Left renal cortex interstitium (tissue), 4 donors: Measurements from ENCODE around the gene ZNF791. TPM values are rescaled to one million over a fixed set of nuclear protein-coding genes. Genes with fewer than 3 reads are reported as not detected.

ENCODE experiments used
- polyA plus RNA-seq, 4 donors: library from polyadenylated mRNA; unstranded; fragments of 120-200 nt; gene quantifications; one replicate each; pipeline ENCODE4 v1.2.1, GENCODE V29; 2013; ENCODE audit not compliant: insufficient read length in 4 of 4

The ZNF791 gene
- polyA plus RNA-seq, 4 donors: 13.7 to 26.7 (median 20.9) TPM

Other genes with a start within 250 kb of the ZNF791 start
- 1 to 10 TPM; 5.1 to 8.6 (median 6.9) TPM for gene ZNF442, start 245.2 kb upstream of the ZNF791 start, polyA plus RNA-seq
- 1 to 10 TPM; 6.2 to 9.2 (median 7.3) TPM for gene ZNF799, start 209.6 kb upstream of the ZNF791 start, polyA plus RNA-seq
- gene ZNF443, start 169.9 kb upstream of the ZNF791 start, polyA plus RNA-seq: 10 to 100 TPM in 2 of 4 donors, 1 to 10 TPM in 2; 9.2 to 12.4 (median 10.5) TPM
- gene ZNF709, start 126.1 kb upstream of the ZNF791 start, polyA plus RNA-seq: 1 to 10 TPM; 6.6 to 9.9 (median 8.1) TPM
- 10 to 100 TPM; 11.1 to 14.6 (median 13.4) TPM for gene ZNF564, start 59.4 kb upstream of the ZNF791 start, polyA plus RNA-seq
- 1 to 10 TPM; 3.5 to 6.4 (median 5.7) TPM for gene ZNF490, start 107 bp upstream of the ZNF791 start, polyA plus RNA-seq
- gene MAN2B1, start 55.8 kb downstream of the ZNF791 start, polyA plus RNA-seq: 10 to 100 TPM; 23.6 to 35.9 (median 33.6) TPM
- gene WDR83, start 55.9 kb downstream of the ZNF791 start, polyA plus RNA-seq: 10 to 100 TPM; 12.0 to 30.5 (median 22.5) TPM
- gene DHPS, start 71.0 kb downstream of the ZNF791 start, polyA plus RNA-seq: 10 to 100 TPM; 72.6 to 98.7 (median 85.4) TPM
- gene GNG14, start 77.1 kb downstream of the ZNF791 start, polyA plus RNA-seq: under 1 TPM in 1 of 4 donors, not detected in 3; 0.49 TPM
- gene FBXW9, start 85.7 kb downstream of the ZNF791 start, polyA plus RNA-seq: 10 to 100 TPM; 13.6 to 18.8 (median 16.2) TPM
- 10 to 100 TPM; 55.5 to 98.6 (median 72.3) TPM for gene TNPO2, start 113.0 kb downstream of the ZNF791 start, polyA plus RNA-seq
- gene TRIR, start 123.8 kb downstream of the ZNF791 start, polyA plus RNA-seq: 100 to 1,000 TPM; 143 to 230 (median 189) TPM
- gene GET3, start 126.6 kb downstream of the ZNF791 start, polyA plus RNA-seq: 100 to 1,000 TPM in 1 of 4 donors, 10 to 100 TPM in 3; 76.8 to 108 (median 91.6) TPM
- gene BEST2, start 140.9 kb downstream of the ZNF791 start, polyA plus RNA-seq: under 1 TPM in 2 of 4 donors, not detected in 2; 0.13 to 0.14 TPM
- gene HOOK2, start 164.6 kb downstream of the ZNF791 start, polyA plus RNA-seq: 10 to 100 TPM; 34.6 to 85.0 (median 63.2) TPM
- 10 to 100 TPM; 15.6 to 78.0 (median 30.9) TPM for gene JUNB, start 180.6 kb downstream of the ZNF791 start, polyA plus RNA-seq
- gene PRDX2, start 190.9 kb downstream of the ZNF791 start, polyA plus RNA-seq: 100 to 1,000 TPM; 294 to 388 (median 320) TPM
- gene THSD8, start 191.1 kb downstream of the ZNF791 start, polyA plus RNA-seq: 10 to 100 TPM in 2 of 4 donors, 1 to 10 TPM in 2; 5.4 to 10.8 (median 8.0) TPM
- 10 to 100 TPM; 29.1 to 45.7 (median 35.3) TPM for gene RNASEH2A, start 195.7 kb downstream of the ZNF791 start, polyA plus RNA-seq
- under 1 TPM in 1 of 4 donors, not detected in 3; 0.08 TPM for gene RTBDN, start 223.7 kb downstream of the ZNF791 start, polyA plus RNA-seq
- gene MAST1, start 227.6 kb downstream of the ZNF791 start, polyA plus RNA-seq: 1 to 10 TPM in 3 of 4 donors, under 1 TPM in 1; 0.92 to 2.0 (median 1.3) TPM